Epithelial cell of proximal tubule (primary cell): ENCODE results near the gene EFCAB6. TPM values are rescaled to one million over a fixed set of nuclear protein-coding genes. Genes with fewer than 3 reads are reported as not detected.

Source experiments
- DNase-seq: peaks from one replicate; pipeline ENCODE4 v3.0.0-alpha.2; 2011; ENCODE audit warnings: low read depth
- H3K4me3 ChIP-seq: 2 replicates; pipeline ENCODE4 v1.5.1; 2011; ENCODE audit warnings: low read depth, mild to moderate bottlenecking, low read length
- CTCF ChIP-seq: conservative IDR thresholded peaks from 2 replicates; pipeline ENCODE4 v1.5.1; 2012; ENCODE audit warnings: low read depth, mild to moderate bottlenecking, low read length
- total RNA-seq: library from RNA; depleted of rRNA; stranded (reverse); fragments of >200 nt; gene quantifications from 2 replicates; pipeline ENCODE4 v1.2.3, GENCODE V29; 2015

EFCAB6 gene
- total RNA-seq, 1 donor from 2014 or later: 0.23 TPM

DNA sequence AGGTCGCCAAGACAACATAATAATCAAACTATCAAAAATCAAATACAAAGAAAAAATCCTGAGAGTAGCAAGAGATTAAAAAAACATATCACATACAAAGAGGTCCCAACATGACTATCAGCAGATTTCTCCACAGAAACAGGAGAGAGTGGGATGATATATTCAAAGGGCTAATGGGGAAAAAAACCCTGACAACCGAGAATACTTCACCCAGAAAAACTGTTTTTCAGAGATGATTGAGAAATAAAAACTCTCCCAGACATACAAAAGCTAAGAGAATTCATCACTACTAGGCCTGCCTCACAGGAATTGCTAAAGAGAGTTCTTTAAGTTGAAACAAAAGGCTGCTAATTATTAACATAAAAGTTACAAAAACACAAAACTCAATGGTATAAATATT is 108.1 kb downstream of the EFCAB6 start:
- no peak overlapping the region for H3K4me3 ChIP-seq
- no peak for TF ChIP-seq CTCF
- no peak for DNase-seq

DNA sequence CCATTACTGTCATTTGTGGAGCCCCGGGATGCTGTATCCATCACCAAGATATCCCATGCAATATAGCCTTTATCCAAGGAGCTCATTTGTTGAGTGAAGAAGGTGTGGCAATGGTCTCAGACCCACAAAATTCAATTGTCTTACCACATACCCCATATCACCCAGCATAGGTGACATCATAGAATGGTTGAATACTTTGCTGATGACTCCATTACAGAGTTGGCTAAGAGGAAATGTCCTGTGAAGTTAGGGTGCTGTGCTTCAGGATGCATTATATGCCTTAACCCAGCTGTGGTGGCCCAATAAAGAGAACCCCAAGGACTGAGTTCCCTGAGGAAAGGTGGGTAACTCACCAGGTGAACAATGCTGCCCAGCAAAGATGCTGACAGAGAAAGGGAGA is 113.7 kb downstream of the EFCAB6 start:
- TF ChIP-seq CTCF: no peak
- H3K4me3 ChIP-seq: no peak overlapping the region
- no peak for DNase-seq

- H3K4me3 ChIP-seq: no peak overlapping the region
- DNase-seq: no peak
- no peak for TF ChIP-seq CTCF
Measured at GRCh38 chr22:43697894-43698293, 114.2 kb downstream of the EFCAB6 start.

DNA sequence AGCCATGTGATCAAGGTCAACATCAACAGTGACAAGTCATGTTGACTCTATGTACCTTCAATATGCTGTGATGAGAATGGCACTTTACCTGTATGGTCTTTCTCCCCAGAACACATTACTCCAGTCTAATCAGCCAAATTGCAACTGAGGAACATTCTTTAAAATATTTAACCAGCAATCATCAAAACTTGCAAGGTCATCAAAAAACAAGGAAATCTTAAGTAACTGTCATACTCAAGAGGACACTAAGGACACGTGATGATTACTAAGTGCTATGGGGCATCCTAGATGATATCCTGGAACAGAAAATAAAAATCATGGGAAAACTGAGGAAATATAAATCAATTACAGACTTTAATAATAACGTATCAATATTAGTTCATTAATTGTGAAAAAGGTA is 118.9 kb downstream of the EFCAB6 start:
- DNase-seq: no peak
- H3K4me3 ChIP-seq: no peak overlapping the region
- TF ChIP-seq CTCF: no peak

DNA sequence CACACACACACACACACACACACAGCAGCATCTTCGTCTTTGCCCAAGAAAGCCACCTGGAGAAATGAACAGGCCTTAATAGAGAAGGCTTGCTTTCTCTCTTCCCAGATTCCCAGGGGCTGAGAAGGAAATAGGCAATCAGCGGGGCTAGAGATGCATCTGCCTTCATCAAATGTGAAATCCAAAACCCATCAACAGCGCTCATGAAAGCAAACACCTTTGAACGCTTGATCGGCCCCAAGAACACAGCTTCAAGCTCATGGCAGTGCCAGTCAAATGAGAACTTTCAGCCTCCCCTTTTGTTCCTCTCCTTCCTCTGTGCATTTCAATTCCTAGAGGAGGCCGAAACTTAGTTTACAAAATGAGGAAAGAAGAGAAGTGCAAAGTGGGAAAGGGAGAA is 122.7 kb downstream of the EFCAB6 start:
- TF ChIP-seq CTCF: no peak
- no peak overlapping the region for H3K4me3 ChIP-seq
- no peak for DNase-seq

DNA sequence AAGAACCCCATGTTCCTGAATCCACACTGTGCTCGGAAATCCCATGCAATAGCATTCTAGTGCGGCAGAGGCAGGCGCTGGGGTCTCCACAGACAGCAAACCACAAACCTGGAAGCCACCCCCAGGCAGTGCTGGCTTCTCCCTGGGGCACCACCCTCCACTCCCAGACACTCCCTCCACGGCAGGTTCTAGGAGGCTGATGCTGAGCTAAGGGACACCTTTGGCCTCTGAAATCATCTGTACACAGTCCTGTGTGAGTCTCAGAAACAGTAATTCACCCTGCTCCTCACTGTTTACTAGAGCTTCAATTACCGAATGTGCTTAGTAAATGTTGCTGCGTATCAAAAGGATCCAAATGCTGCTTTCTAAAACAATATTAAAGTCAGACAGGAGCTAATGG is 129.3 kb downstream of the EFCAB6 start:
- TF ChIP-seq CTCF: no peak
- H3K4me3 ChIP-seq: no peak overlapping the region
- no peak for DNase-seq

DNA sequence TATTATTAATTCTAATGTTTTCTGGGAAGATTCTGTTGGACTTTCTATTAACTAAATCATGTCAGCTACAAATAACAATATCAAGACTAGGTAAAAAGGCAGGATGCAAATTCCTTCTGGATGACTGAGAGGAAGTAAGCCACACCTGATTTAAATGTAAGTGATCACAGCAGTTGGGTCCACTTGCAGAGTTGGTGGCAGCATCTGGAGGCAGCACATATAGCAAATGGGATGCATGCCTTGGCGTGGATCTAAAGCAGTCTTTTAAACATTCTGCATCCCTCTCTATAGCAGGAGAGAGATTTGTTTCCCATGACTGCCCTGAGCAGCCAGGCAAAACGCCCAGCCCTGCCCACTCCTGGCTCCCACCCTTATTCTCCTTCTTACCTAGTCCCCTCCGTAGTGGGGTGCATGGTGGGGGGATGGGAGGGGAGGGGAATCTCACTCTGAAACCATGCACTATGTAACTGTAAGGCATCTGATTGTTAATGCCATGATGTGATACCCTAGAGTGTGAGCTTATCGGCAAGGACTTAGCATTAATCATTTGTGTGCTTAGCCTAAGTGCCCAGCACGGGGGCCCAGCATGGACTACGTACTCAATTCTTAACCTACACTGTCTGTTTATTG is 130.3 kb downstream of the EFCAB6 start:
- no peak for TF ChIP-seq CTCF
- no peak overlapping the region for H3K4me3 ChIP-seq
- no peak for DNase-seq
